AG09309 (cell line): ENCODE results near the gene SEZ6L.

Experiments used
- DNase-seq: peaks from one replicate; pipeline ENCODE4 v3.0.0-alpha.2; 2010; ENCODE audit warnings: low read depth
- H3K4me3 ChIP-seq: 2 replicates; pipeline ENCODE4 v1.5.1; 2011; ENCODE audit warnings: mild to moderate bottlenecking, low read depth, low read length, moderate library complexity; ENCODE audit not compliant: control insufficient read depth
- TF ChIP-seq, protein P1 (sequence below): IDR thresholded peaks from 2 replicates; pipeline ENCODE4 v1.5.1; 2011; ENCODE audit warnings: mild to moderate bottlenecking, low read depth, low read length, inconsistent platforms; ENCODE audit not compliant: insufficient read depth, control insufficient read depth; ENCODE audit errors: missing control alignments

SEZ6L gene

DNA sequence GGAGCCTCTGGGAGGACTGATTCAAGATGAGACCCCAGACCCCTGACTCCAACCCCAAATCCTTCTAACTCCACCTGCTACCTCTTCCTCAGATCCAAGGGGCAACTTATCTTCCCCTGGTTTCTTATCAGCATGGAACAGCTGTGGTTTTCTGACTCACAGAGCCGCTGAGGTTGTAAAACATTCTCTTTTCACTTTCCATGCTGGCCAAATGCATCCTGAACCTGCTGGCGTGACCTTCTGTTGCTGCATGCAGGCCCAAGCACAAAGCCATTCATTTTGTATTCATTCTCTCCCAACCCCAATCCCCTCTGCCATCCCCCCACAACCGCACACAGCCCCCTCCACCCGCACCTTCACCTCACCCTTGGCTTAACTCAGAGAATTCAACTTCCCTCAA is 70.3 kb downstream of the SEZ6L start:
- no peak overlapping the region for H3K4me3 ChIP-seq
- DNase-seq: no peak
- TF ChIP-seq, protein P1, sequence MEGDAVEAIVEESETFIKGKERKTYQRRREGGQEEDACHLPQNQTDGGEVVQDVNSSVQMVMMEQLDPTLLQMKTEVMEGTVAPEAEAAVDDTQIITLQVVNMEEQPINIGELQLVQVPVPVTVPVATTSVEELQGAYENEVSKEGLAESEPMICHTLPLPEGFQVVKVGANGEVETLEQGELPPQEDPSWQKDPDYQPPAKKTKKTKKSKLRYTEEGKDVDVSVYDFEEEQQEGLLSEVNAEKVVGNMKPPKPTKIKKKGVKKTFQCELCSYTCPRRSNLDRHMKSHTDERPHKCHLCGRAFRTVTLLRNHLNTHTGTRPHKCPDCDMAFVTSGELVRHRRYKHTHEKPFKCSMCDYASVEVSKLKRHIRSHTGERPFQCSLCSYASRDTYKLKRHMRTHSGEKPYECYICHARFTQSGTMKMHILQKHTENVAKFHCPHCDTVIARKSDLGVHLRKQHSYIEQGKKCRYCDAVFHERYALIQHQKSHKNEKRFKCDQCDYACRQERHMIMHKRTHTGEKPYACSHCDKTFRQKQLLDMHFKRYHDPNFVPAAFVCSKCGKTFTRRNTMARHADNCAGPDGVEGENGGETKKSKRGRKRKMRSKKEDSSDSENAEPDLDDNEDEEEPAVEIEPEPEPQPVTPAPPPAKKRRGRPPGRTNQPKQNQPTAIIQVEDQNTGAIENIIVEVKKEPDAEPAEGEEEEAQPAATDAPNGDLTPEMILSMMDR: no peak

DNA sequence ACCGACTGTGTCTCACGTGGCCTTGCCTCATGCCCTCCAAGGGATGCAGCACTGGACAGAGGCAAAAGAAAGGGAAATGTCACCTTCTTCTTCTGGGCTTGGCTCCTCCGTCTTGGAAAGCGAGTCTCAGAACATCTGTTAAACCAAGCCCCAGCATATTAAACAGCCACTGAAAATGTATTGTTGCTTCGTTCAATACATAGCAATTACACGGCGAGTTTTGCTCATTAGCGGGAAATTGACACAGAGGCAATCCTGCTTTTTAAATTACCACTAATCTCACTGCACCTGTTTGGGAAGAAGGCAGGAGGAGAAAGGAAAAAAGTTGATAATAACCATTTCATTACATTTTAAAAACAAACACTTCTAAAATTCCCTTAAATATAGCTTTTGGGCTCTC is 72.1 kb downstream of the SEZ6L start:
- H3K4me3 ChIP-seq: no peak overlapping the region
- TF ChIP-seq, protein P1: no peak
- DNase-seq: no peak

DNA sequence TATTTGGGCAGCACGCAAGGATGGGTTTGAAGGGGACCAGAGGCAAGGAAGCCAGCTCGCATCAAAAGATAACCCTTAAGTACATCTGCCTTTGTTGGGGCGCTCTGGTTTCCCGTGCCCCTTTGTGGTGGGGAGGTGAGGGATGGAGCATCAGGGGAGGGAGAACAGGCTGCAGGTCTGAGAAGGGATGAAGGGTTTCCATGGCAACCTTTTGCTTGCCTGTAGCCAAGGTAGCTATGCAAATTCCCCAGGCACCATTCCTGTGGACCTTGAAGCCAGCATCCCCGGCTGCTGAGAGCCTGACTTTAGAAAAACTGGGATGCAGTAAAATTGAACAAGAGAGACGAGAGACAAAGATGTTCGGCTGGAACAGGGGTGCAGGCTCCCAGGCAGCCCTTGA is 75.7 kb downstream of the SEZ6L start:
- H3K4me3 ChIP-seq: no peak overlapping the region
- DNase-seq: no peak
- TF ChIP-seq, protein P1: no peak

DNA sequence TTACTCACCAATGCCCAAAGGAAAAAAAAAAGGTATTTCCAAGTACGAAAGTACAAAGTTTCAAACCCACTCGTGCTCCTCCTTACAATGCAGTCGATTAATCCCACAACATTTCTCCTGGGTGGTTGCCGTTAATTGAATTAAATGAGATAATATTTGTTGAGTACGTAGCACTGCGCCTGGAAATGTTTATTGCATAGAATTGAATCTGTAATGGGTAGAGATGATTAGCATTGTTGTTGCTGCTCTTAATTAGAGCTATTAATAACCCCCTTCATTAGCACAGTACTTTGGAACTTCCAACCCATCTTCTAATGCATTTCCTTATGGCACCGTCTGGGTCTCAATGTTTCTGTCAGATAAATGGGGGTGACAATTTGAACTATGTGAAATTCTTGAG is 77.3 kb downstream of the SEZ6L start:
- DNase-seq: no peak
- TF ChIP-seq, protein P1: no peak
- H3K4me3 ChIP-seq: no peak overlapping the region

DNA sequence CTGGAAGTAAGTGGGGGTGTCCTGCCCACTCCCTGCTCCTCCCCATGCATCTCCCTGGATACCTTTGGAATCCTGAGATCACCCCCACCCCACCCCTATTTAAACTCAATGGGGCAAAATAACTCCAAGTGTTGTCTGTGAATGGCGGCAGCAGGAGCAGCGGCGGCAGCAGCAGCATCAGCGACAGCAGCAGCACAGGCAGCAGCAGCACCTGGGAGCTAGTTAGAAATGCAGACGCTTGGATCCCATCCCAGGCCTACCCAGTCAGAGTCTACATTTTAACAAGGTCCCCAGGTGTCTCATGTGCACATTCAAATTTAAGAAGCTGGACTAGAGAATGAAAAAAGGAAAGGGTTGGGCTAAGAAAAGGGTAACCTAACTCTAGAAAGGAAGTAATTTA is 82.6 kb downstream of the SEZ6L start:
- TF ChIP-seq, protein P1: no peak
- no peak for DNase-seq
- H3K4me3 ChIP-seq: no peak overlapping the region

DNA sequence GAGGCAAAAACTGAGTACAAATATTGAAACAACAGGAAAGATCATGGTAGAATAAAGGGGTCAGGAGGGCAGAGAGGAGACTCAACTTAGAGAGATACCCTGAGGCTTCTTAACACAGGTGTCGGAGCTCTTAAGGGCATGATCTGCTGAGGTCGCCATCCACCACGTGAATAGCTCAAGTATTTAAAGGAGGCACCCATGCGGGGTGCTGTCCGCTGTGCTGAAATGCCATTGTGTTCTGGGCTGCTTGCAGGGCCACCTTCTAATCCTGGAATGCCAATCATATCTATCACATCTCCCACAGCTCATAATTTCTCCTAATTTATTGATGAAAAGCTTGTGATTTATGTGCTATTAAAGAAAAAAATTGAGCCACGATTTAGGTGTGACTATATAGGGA is 90.2 kb downstream of the SEZ6L start:
- DNase-seq: no peak
- TF ChIP-seq, protein P1: no peak
- no peak overlapping the region for H3K4me3 ChIP-seq

DNA sequence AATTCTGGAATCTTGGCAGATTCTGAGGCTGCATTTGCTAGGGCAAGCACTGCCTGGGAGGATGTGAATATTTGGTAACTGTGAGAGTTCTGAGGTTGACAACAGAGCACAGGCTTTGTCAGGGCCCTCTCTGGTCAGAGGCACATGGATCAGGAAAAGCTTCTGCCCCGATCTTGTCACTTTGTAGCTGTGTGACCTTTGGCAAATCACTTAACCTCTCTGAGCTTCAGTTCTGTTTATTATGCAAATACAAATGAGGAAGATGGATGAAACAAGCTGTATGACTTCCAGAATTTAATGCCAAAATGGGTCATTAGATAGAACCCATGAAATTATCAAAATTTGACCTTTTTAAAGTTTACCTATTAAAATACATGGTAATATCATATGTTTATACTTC is 94.9 kb downstream of the SEZ6L start:
- TF ChIP-seq, protein P1: no peak
- no peak overlapping the region for H3K4me3 ChIP-seq
- DNase-seq: no peak
